22Rv1 (cell line): Measurements from ENCODE around the gene RGS3.

Experiments
- H3K27ac ChIP-seq: fragments of 450-650 bp; 2 replicates; pipeline ENCODE4 v1.5.1; 2017
- ZFX ChIP-seq: fragments of 450-650 bp; IDR thresholded peaks from 2 replicates; pipeline ENCODE4 v1.6.1; 2017; ENCODE audit warnings: antibody characterized with exemption, borderline replicate concordance
- TF ChIP-seq, protein P1 (sequence below): fragments of 450-650 bp; IDR thresholded peaks from 2 replicates; pipeline ENCODE4 v1.5.1; 2017; ENCODE audit warnings: mild to moderate bottlenecking

RGS3 gene

DNA sequence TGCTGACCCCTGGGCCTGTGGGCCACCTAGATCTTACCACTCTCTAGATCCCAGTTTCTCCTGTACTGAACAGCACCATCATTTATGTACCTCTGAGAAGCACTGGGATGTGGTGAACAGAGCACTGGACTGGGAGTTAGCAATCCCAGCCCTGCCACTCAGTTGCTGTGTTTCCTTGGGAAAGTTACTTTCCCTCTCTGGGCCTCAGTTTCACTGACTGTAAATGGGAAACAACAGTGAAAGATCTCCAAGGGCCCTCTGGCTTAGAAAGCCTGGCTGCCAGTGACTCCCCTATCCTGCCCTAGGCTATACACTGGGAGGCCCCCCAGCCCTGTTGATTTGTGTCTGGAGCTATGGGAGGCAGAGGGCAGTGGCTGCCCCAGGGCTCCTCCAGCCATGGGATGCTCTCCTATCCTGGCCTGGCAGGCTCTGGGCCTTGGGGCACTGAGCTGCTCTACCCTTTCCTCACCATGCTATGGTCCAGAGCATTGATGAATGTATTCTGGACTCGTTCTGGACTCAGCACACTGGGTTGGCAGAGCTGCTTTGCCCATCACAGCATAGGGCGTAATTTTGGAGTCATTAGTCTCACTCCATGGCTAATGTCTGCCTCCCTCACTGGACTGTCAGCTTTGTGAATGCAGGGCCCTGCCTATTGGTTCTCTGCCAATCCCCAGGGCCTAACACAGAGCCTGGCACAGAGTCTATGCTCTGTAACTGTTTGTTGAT, 99.3 kb downstream of the RGS3 start:
- no peak for TF ChIP-seq ZFX
- TF ChIP-seq, protein P1, sequence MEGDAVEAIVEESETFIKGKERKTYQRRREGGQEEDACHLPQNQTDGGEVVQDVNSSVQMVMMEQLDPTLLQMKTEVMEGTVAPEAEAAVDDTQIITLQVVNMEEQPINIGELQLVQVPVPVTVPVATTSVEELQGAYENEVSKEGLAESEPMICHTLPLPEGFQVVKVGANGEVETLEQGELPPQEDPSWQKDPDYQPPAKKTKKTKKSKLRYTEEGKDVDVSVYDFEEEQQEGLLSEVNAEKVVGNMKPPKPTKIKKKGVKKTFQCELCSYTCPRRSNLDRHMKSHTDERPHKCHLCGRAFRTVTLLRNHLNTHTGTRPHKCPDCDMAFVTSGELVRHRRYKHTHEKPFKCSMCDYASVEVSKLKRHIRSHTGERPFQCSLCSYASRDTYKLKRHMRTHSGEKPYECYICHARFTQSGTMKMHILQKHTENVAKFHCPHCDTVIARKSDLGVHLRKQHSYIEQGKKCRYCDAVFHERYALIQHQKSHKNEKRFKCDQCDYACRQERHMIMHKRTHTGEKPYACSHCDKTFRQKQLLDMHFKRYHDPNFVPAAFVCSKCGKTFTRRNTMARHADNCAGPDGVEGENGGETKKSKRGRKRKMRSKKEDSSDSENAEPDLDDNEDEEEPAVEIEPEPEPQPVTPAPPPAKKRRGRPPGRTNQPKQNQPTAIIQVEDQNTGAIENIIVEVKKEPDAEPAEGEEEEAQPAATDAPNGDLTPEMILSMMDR: no peak
- H3K27ac ChIP-seq: no peak overlapping the region

DNA sequence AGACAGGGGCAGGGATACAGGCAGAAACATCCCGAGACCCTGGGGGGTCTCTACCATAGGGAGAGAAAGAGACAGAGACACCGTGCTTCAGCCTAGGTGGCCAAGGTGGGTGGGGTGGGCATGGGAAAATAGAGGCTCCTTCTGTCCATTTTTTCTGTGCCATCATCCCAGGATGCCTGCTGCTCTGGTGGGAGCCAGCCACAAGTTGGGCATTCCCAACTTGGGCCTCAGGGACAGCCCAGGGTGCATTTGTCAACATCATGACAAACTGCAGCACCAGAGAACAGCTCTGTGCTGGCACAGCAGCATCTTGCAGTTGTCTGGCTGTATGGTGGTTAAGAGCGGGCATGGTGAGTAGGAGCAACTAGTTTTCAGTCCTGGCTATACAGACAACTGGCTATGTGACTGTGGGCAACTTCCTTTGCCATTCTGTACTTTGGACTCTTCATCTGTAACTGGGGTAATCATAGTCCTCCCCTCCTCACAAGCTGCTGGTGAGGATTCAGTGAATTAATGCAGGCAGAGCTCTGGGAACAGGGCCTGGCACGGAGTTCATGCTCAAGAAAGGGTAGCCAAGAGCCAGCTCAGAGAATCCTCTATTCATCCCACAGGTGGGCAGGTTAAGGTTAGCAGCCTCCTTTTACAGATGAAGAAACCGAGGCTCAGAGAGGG, 100.4 kb downstream of the RGS3 start:
- peak overlapping the region; percentile 71 for H3K27ac ChIP-seq
- TF ChIP-seq, protein P1: no peak
- no peak for TF ChIP-seq ZFX

DNA sequence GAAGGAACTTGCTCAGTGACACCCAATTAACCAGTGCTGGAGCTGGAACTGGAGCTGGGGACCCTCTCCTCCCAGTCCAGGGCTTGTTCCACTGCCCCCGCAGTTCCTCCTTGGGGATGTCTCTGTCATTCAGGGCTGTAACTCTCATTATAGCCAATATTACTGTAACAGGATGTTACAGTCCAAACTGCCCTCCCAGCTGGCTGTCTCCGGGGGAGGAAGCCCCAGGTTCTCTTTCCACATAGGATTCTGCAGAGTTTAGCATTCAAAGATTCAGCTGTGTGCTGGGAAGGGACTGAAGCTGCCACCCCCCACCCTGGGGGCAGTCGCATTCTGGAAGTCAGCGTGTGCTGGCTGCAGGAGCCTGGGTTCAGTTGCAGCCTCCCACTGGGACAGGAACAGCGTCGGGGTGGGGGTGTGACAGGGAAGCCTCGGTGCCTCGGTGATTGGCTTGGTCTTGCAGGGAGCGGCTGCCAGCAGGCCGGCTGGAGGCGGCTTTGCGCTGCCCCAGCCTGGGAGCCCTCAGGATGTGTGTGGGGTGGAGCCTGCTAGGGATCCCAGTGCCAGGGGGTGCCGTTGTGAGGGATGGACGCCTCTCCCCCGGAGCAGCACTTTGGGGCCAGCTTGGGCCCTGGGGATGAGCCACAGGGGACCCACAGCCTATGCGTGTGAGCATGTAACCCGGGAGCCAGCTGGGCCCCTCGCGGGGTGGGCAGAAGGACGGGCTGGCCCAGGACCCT, 101.1 kb downstream of the RGS3 start:
- H3K27ac ChIP-seq: peak overlapping the region; percentile 71
- no peak for TF ChIP-seq ZFX
- TF ChIP-seq, protein P1: no peak

DNA sequence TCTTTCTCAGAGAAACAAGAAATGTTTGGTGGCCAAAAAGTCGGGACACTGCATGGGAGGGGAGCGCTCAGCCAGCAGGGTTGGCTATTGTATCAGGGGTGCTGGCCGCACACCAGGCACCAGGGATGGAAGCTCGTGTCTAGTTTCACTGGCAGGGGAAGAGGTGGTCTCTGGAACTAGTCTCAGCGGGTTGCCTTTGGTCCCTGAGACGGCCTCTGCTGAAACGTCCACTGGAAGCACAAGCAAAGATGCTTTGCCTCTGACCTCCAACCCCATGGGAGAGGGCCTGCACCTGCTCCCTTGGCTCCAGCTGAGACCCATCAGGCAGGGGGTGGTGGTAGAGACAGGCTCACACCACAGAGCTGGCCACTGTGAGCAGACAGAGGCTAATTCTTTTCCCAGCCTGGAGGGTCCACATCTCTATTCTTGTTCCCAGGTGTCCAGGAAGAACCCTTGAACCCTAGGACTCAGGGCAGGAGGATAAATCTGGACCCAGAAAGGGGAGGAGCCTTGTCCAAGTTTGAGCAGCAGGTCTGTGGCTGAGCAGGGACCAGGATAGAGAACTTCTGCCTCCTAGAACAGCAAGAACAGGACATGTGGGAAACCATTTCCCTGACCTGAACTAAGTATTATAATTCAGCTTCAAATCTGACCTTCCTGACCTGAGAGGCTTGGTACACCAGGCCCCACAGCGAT, 102.6 kb downstream of the RGS3 start:
- no peak for TF ChIP-seq ZFX
- H3K27ac ChIP-seq: peak overlapping the region; percentile 71

DNA sequence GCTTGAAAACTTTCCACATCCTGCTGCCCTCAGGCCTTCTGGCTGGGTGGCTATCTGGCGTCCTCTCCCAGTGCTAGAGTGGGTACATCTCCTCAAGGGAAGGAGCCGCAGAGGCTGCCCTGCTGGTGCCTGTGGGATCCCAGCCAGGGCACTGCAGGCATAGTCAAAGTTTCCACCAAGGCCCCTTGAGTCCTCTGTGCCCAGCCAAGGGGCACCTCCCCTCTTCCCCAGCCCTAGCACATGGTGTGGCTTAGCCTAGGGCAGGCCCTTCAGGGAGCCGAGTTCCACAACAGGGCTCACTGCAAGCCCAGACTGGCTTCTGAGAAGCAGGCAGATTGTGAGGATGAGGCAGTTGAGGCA, 103.2 kb downstream of the RGS3 start:
- peak overlapping the region; percentile 71 for H3K27ac ChIP-seq
- no peak for TF ChIP-seq ZFX
- TF ChIP-seq, protein P1: no peak

DNA sequence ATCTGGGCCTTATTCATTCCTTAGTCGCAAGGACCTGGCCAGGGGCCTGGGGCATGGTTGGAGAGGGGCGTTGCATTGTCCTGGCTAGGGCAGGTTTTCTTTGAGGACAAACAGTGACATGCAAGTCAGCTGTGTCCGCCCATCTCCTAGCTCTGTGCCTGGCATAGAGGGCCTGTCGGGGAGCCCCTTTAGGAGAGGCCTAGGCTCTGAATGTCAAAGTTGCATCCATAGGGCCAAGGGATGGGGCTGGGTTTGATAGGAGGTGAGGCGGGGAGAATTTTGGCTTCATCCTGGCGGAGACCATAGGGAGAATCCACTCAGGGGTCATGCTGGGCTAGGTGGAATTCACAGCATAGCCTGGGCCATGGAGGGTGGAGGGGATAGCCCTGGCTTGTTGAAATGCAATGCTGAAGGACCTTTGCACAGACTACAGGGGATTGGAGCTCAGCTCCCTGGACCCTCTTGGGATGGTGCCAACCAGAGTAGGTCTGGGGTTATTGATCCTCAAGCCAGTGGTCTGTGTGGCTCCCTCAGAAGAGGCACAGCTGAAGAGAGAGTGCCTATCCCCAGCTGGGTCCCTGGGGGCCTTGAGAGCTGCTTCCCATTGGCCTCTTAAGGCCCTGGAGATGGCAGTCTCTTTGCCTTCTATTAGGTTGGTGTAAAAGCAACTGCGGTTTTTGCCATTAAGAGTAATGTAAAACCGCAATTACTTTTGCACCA, 104.0 kb downstream of the RGS3 start:
- no peak overlapping the region for H3K27ac ChIP-seq
- no peak for TF ChIP-seq ZFX
- TF ChIP-seq, protein P1: no peak

DNA sequence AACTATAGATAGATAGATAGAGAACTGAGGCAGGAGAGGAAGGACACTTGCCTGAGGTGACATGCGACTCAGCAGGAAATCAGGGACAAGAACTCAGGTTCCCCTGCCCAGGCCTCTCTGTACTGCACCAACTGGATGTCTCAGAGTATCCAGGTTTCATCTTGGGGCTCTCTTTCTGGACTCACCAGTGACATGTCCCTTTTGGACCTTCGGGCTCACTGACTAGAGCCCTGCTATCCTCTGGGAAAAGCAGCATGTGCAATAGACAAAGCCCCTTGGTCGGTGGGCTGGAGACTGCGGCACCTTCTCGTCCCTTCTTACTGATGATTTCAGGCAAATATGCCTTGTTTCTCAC, 104.5 kb downstream of the RGS3 start:
- no peak overlapping the region for H3K27ac ChIP-seq
- TF ChIP-seq, protein P1: no peak
- no peak for TF ChIP-seq ZFX
